Kidney (tissue), 14 donors: ENCODE results near the gene RILPL1. TPM values are rescaled to one million over a fixed set of nuclear protein-coding genes. Genes with fewer than 3 reads are reported as not detected.
"Not testable (repeated sequence)": the region's sequence is repeated elsewhere in the genome, so short reads cannot be mapped to it uniquely, and the experiment has no call there.

Experiments
- DNase-seq, 5 donors: peaks; one replicate each; pipeline ENCODE4 v3.0.0-alpha.2; 2013 to 2020
- FAIRE-seq: peaks from 2 replicates; lab custom pipeline; 2012; peaks lifted over from hg19 to GRCh38; lab: Jason Lieb, UNC
- H3K27ac ChIP-seq, 2 donors: one replicate each; pipeline ENCODE4 v1.7.0; 2013; ENCODE audit warnings: low read depth in 2 of 2, low read length in 2 of 2, inconsistent platforms in 1 of 2
- H3K27me3 ChIP-seq: one replicate; pipeline ENCODE4 v1.7.1; 2013; ENCODE audit warnings: low read length, inconsistent platforms; ENCODE audit not compliant: control insufficient read depth, insufficient read depth
- H3K36me3 ChIP-seq, 3 donors: one replicate each; pipeline versions ENCODE4 v1.7.0 to v1.7.1; 2013; ENCODE audit warnings: low read length in 3 of 3, control low read depth in 1 of 3, inconsistent platforms in 1 of 3; ENCODE audit not compliant: insufficient read depth in 3 of 3, control insufficient read depth in 2 of 3
- H3K4me1 ChIP-seq, 3 donors: one replicate each; pipeline versions ENCODE4 v1.7.0 to v1.7.1; 2013; ENCODE audit warnings: low read length in 3 of 3, inconsistent platforms in 1 of 3, low read depth in 1 of 3; ENCODE audit not compliant: control insufficient read depth in 2 of 3, insufficient read depth in 2 of 3
- H3K4me3 ChIP-seq, 3 donors: one replicate each; pipeline versions ENCODE4 v1.7.0 to v1.8.1; 2013; ENCODE audit warnings: low read length in 3 of 3, control low read depth in 1 of 3, inconsistent platforms in 1 of 3
- H3K9ac ChIP-seq, 3 donors: one replicate each; pipeline versions ENCODE4 v1.7.0 to v1.7.1; 2013; ENCODE audit warnings: low read length in 3 of 3, control low read depth in 1 of 3, inconsistent platforms in 1 of 3
- H3K9me3 ChIP-seq, 3 donors: one replicate each; pipeline versions ENCODE4 v1.7.0 to v1.7.1; 2013; ENCODE audit warnings: low read length in 3 of 3, control low read depth in 1 of 3, inconsistent platforms in 1 of 3; ENCODE audit not compliant: control insufficient read depth in 2 of 3, insufficient read depth in 1 of 3
- CTCF ChIP-seq: IDR thresholded peaks from 3 replicates; pipeline ENCODE4 v1.5.1; 2012; ENCODE audit warnings: mild to moderate bottlenecking, moderate library complexity, borderline replicate concordance; ENCODE audit not compliant: insufficient read depth; ENCODE audit errors: extremely low read depth
- intact Hi-C: fragments of 100-400 bp; cut with DNase I; formaldehyde crosslinking; loops from one replicate; pipeline ENCODE4 v1.11.1; 2022
- polyA plus RNA-seq: library from polyadenylated mRNA; stranded (reverse); fragments of 350-450 nt; fragmentation: Illumina TruSeq; extraction: RNeasy Lipid Tissue Mini Kit (QIAGEN cat#74804); gene quantifications from one replicate; pipeline ENCODE4 v1.2.3, GENCODE V29; 2014; ENCODE audit warnings: low read depth, low replicate concordance; ENCODE audit not compliant: insufficient read depth
- total RNA-seq: library from RNA; stranded (reverse); fragmentation: NEBNext Ultra II Directional; extraction: Animal tissue kit (Norgen Biotek cat#: 25700); gene quantifications from one replicate; pipeline ENCODE4 v1.2.1, GENCODE V29; 2021
- donor health status: control.
- donor health status: control.
- donor health status: control.
- donor health status: control.
- donor health status: control.
- donor health status: DM: yes; HTN: yes; CAD: no.
- donor health status: Normal renal cell carcinoma (clear cell type).

The RILPL1 gene
- total and polyA plus RNA-seq, 2 donors from 2014 or later, result 14.1 to 19.0 TPM

- H3K27ac ChIP-seq, result no peak overlapping the region
- no peak for DNase-seq
- no peak for FAIRE-seq
- no peaks in the 10 kb centered on the region for H3K9me3 ChIP-seq
- intact Hi-C loops, result no loop called here
- H3K4me3 ChIP-seq, result no peak overlapping the region
- peaks cover 0 to 11% (median 6%) of the 10 kb centered on the region in 3 donors for H3K4me1 ChIP-seq
- no peak for TF ChIP-seq CTCF
- no peak overlapping the region for H3K9ac ChIP-seq
- peaks cover 7 to 25% (median 16%) of the 10 kb centered on the region in 3 donors for H3K36me3 ChIP-seq
- H3K27me3 ChIP-seq, result no peaks in the 10 kb centered on the region
Measured at GRCh38 chr12:123469978-123470377, 63.5 kb downstream of the RILPL1 start.

DNA sequence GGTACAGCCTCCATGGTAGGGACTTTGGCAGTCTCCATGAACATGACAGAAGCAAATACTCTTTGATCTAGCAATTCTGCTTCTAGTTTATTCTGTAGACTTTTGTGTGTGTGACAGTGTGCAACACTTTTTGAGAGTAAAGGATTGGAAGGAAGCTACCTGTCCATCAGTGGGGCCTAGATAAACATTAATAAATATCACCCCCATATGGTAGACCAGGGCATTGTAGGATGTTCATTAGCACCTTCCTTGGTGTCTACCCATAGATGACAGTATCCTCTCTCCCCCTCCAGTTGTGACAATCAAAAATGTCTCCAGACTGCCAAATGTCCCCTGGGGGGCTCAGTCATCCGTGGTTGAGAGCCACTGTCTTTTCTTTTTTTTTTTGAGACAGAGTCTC lies 64.7 kb downstream of the RILPL1 start:
- Histone ChIP-seq H3K27ac (no peak overlapping the region), H3K36me3 (peaks cover 7 to 25% (median 16%) of the 10 kb centered on the region in 3 donors), H3K9ac (no peak overlapping the region), H3K4me3 (no peak overlapping the region), H3K4me1 (no peaks in the 10 kb centered on the region), H3K9me3 (no peaks in the 10 kb centered on the region), H3K27me3 (no peaks in the 10 kb centered on the region)
- no peak for TF ChIP-seq CTCF
- no peak for DNase-seq
- intact Hi-C loops, result no loop called here
- no peak for FAIRE-seq

DNA sequence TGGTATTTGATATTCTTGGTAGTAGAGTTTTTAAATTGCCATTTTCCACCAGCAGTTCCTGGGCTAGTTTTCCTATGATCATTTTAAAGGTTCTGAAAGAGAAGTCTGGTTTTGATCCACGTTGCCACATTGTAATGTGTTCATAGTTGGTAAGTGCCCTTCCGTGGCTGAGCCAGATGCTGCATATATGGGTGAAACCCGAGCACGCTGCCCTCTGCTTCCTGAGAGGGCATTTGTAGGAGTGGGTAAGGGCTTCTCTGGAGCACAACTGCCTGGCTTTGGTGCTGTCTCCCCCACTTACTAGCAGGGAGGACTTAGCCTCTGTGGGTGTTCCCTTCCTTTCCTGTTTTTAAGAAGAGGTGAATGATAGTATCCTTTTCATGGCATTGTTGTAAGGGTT lies 68.4 kb downstream of the RILPL1 start:
- Histone ChIP-seq H3K9ac (no peak overlapping the region), H3K27ac (no peak overlapping the region), H3K9me3 (no peaks in the 10 kb centered on the region), H3K36me3 (peaks cover 0 to 8% (median 6%) of the 10 kb centered on the region in 3 donors), H3K4me1 (no peaks in the 10 kb centered on the region), H3K27me3 (no peaks in the 10 kb centered on the region), H3K4me3 (no peak overlapping the region)
- no peak for TF ChIP-seq CTCF
- DNase-seq (no peak), FAIRE-seq (no peak)
- intact Hi-C loops, result no loop called here

GRCh38 chr12:123463174-123463573 lies 70.3 kb downstream of the RILPL1 start:
- H3K4me3 ChIP-seq, DNase-seq, H3K36me3 ChIP-seq, H3K4me1 ChIP-seq, H3K9me3 ChIP-seq, H3K9ac ChIP-seq, intact Hi-C loops, H3K27me3 ChIP-seq, H3K27ac ChIP-seq, FAIRE-seq: not testable (repeated sequence)
